Duodenal mucosa (tissue), 2 donors: ENCODE data around the gene TANK.

Experiments
- H3K27ac ChIP-seq: one replicate; pipeline ENCODE4 v1.7.0; 2013; ENCODE audit warnings: low read depth, low read length
- H3K27me3 ChIP-seq, 2 donors: one replicate each; pipeline ENCODE4 v1.7.0; 2013; ENCODE audit warnings: low read length in 2 of 2, control low read depth in 1 of 2; ENCODE audit not compliant: insufficient read depth in 2 of 2, control insufficient read depth in 1 of 2
- H3K36me3 ChIP-seq, 2 donors: one replicate each; pipeline ENCODE4 v1.7.0; 2013; ENCODE audit warnings: low read length in 2 of 2, control low read depth in 1 of 2; ENCODE audit not compliant: insufficient read depth in 2 of 2, control insufficient read depth in 1 of 2
- H3K4me1 ChIP-seq, 2 donors: one replicate each; pipeline ENCODE4 v1.7.0; 2013; ENCODE audit warnings: low read length in 2 of 2, control low read depth in 1 of 2; ENCODE audit not compliant: insufficient read depth in 2 of 2, control insufficient read depth in 1 of 2
- H3K4me3 ChIP-seq, 2 donors: one replicate each; pipeline ENCODE4 v1.7.0; 2013; ENCODE audit warnings: low read length in 2 of 2, low read depth in 1 of 2
- H3K9ac ChIP-seq, 2 donors: one replicate each; pipeline ENCODE4 v1.7.0; 2013; ENCODE audit warnings: low read length in 2 of 2, low read depth in 1 of 2
- H3K9me3 ChIP-seq, 2 donors: one replicate each; pipeline ENCODE4 v1.7.0; 2013; ENCODE audit warnings: low read length in 2 of 2, control low read depth in 1 of 2; ENCODE audit not compliant: control insufficient read depth in 1 of 2

The TANK gene

DNA sequence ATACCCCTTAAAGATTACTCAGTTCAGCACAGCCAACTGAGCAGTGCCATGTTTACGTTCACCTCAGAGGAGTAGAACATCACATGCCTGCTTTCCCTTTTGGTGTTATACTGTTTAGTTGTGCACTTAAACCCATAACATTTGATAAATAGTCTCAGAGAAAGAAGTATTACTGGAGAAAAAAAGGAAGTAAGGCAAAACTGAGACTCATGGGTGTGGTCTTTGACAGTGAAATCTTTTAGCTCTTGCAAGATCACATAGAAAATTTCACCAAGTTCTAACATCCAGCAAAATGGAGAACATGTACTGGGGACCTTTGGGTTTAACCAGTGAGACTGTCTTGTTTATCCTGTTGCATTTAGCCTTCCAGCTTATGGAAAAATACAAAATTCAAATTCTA is 5.6 kb downstream of the TANK start:
- Histone ChIP-seq H3K4me3 (no peak overlapping the region), H3K9ac (no peak overlapping the region), H3K36me3 (peaks cover 8 to 17% of the 10 kb centered on the region in 2 donors), H3K9me3 (no peaks in the 10 kb centered on the region), H3K27me3 (no peaks in the 10 kb centered on the region), H3K4me1 (peaks cover 13 to 55% of the 10 kb centered on the region in 2 donors), H3K27ac (no peak overlapping the region)

DNA sequence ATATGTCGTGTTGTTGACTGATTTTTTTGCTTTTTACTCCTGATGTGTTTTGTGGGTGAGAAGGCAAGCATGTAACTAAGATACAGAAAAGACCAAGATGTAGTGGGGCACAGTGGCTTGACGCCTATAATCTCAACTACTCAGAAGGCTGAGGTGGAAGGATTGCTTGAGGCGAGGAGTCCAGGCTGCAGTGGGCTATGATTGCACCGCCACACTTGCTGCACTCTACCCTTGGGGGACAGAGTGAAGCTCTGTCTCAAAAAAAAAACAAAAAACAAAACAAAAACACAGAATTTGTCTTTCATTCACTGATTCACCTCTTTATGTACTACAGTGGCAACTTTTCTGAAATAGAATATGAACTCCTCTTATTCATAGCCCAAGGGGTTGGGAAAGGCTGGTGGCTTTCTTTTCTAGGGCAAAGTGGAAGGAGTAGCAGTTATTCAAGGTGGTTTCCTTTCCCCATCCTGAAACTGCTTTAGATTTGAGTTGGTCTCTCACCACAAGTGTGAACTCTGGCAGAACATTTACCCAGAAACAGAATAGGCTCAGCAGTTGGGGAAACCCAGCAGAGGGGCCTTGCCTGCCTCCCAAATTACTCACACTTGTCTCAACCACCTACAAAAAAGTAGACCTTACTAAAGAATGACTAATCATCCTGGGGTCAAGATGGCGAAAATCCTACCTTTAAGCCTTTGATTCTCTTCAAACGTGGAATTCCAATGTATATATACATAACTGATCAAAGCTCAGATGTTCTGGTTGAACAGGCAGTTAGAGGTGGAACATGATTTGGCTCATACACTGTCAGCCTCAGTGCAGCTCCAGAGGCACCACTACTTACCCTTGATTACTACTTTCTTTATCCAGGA is 6.5 kb downstream of the TANK start:
- Histone ChIP-seq H3K4me1 (peaks cover 6 to 59% of the 10 kb centered on the region in 2 donors), H3K4me3 (no peak overlapping the region), H3K36me3 (peaks cover 8 to 17% of the 10 kb centered on the region in 2 donors), H3K27ac (no peak overlapping the region), H3K27me3 (no peaks in the 10 kb centered on the region), H3K9me3 (no peaks in the 10 kb centered on the region), H3K9ac (no peak overlapping the region)

- Histone ChIP-seq H3K9me3 (no peaks in the 10 kb centered on the region), H3K36me3 (peaks cover 3 to 8% of the 10 kb centered on the region in 2 donors), H3K9ac (no peak overlapping the region), H3K4me3 (no peak overlapping the region), H3K27me3 (no peaks in the 10 kb centered on the region), H3K4me1 (peaks cover 4 to 38% of the 10 kb centered on the region in 2 donors), H3K27ac (no peak overlapping the region)
Observed at GRCh38 chr2:161169335-161169734, 9.1 kb downstream of the TANK start.

GRCh38 chr2:161170377-161170776 is 10.1 kb downstream of the TANK start:
- Histone ChIP-seq H3K27me3 (no peaks in the 10 kb centered on the region), H3K9ac (no peak overlapping the region), H3K4me3 (no peak overlapping the region), H3K4me1 (peaks cover 4 to 30% of the 10 kb centered on the region in 2 donors), H3K36me3 (peaks cover 0 to 8% of the 10 kb centered on the region in 2 donors), H3K9me3 (no peaks in the 10 kb centered on the region), H3K27ac (no peak overlapping the region)

- H3K27me3 ChIP-seq: no peaks in the 10 kb centered on the region
- H3K27ac ChIP-seq: no peak overlapping the region
- no peak overlapping the region for H3K4me3 ChIP-seq
- no peaks in the 10 kb centered on the region for H3K9me3 ChIP-seq
- peaks cover 4 to 24% of the 10 kb centered on the region in 2 donors for H3K4me1 ChIP-seq
- H3K9ac ChIP-seq: no peak overlapping the region
- H3K36me3 ChIP-seq: peaks cover 0 to 8% of the 10 kb centered on the region in 2 donors
Observed at GRCh38 chr2:161170958-161171932, 11.0 kb downstream of the TANK start.

- Histone ChIP-seq H3K9ac (no peak overlapping the region), H3K4me3 (no peak overlapping the region), H3K9me3 (no peaks in the 10 kb centered on the region), H3K4me1 (peaks cover 0 to 18% of the 10 kb centered on the region in 2 donors), H3K27me3 (no peaks in the 10 kb centered on the region), H3K36me3 (no peaks in the 10 kb centered on the region), H3K27ac (no peak overlapping the region)
Observed at GRCh38 chr2:161172901-161173540, 12.8 kb downstream of the TANK start.

DNA sequence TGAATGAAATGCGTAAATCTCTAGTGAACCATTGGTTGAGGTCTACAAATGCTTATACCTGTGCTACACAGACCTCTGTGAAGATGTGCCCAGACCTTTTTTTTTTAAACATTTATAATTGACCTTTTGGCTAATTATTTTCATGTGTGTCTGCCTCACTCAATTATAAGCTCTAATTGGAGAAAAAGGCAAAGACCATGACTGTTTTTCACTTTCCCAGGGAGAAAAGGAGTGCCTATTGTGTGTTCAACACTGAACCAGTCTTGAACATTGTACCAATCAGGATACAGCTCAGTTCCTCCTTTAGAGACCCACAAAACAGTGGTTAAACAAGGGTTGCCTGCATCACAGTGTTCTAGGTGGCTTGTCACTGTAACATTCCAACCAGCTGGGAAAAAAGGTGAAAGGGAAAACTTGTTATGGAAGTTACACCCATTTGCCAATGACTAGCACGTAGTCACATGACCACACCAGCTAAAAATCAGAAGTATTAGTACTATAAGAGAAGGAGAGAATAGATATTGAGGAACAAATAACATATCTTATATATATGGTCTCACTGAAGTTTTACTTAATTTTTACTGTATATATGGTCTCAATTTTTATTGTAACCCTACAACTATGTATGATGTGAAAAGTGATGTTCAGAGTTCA is 13.4 kb downstream of the TANK start:
- Histone ChIP-seq H3K9ac (no peak overlapping the region), H3K4me3 (no peak overlapping the region), H3K27ac (no peak overlapping the region), H3K27me3 (no peaks in the 10 kb centered on the region), H3K9me3 (no peaks in the 10 kb centered on the region), H3K36me3 (no peaks in the 10 kb centered on the region), H3K4me1 (peaks cover 0 to 18% of the 10 kb centered on the region in 2 donors)

DNA sequence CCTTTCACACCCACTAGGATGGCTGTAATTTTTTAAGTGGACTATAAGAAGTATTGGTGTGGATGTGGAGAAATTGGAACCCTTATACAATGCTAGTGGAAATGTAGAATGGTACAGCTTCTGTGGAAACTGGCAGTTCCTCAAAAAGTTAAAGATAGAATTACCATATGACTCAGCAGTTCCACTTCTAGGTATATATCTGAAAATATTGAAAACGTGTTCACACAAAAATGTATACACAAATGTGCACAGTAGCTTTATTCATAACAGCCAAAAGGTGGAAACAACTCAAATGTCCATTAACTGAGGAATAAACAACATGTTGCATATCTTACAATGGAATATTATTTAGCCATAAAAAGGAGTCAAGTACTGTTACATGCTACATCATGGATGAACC is 17.7 kb downstream of the TANK start:
- H3K4me1 ChIP-seq: no peaks in the 10 kb centered on the region
- H3K27ac ChIP-seq: no peak overlapping the region
- H3K27me3 ChIP-seq: no peaks in the 10 kb centered on the region
- no peaks in the 10 kb centered on the region for H3K9me3 ChIP-seq
- no peak overlapping the region for H3K9ac ChIP-seq
- H3K36me3 ChIP-seq: peaks cover 20 to 30% of the 10 kb centered on the region in 2 donors
- H3K4me3 ChIP-seq: no peak overlapping the region

DNA sequence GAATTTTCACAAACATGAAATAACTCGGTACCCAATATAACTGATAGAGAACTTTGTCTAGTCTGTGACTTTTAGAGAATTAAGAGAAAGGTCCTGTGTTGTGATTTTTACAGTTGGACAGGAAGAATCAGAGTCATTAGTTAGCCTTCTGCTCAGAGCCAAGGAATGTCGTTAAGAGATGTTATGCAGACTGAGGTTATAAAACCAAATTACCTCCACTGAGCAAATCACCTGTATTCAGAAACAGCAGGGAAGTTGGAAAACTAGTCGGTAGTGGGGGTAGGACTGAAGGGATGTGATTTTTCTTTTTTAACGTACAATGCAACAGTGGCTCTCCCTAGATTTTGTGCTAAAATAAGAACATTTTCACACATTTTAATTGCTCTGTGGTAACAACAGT is 18.5 kb downstream of the TANK start:
- no peak overlapping the region for H3K4me3 ChIP-seq
- H3K9ac ChIP-seq: no peak overlapping the region
- H3K27me3 ChIP-seq: no peaks in the 10 kb centered on the region
- H3K4me1 ChIP-seq: no peaks in the 10 kb centered on the region
- H3K27ac ChIP-seq: no peak overlapping the region
- no peaks in the 10 kb centered on the region for H3K9me3 ChIP-seq
- H3K36me3 ChIP-seq: peaks cover 21 to 31% of the 10 kb centered on the region in 2 donors
